ENCODE results near the gene RANBP3. TPM values are rescaled to one million over a fixed set of nuclear protein-coding genes. Genes with fewer than 3 reads are reported as not detected.

RANBP3 gene
- total RNA-seq, 4 donors from 2014 or later = 58.9 to 175 (median 65.0) TPM

DNA sequence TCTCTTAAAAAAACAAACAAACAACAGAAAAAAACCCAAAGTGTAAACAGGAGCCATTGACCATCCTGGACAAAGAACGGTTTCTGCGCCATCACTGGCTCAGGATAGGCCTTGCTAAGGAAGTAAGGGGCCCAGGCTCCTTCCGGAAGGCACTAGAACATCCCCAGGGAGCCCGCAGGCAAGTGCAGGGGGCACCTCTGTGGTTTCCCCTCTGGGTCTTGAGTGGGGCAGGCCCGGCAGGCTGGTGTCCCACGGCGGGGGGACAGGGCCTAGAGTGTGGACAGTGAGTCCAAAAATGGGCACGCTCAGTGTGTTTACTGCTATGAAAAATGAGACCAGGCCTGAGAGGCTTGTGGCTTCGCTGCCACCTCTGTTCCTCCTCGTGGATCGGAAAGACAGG lies 14.8 kb upstream of the RANBP3 start:
- no peak overlapping the region for H3K4me3 ChIP-seq
- TF ChIP-seq POLR2AphosphoS5 (IDR thresholded peaks at IDR 0.05) = no peak
- TF ChIP-seq CTCF (IDR thresholded peaks at IDR 0.05) = no peak
- TF ChIP-seq EP300 (IDR thresholded peaks at IDR 0.05; ENCODE audit: low read depth) = no peak
- no peak for TF ChIP-seq POLR2A (IDR thresholded peaks at IDR 0.05)
- 83 to 88% methylated on average over 2 to 11 of the region's 11 CpGs for WGBS, 2 donors (ENCODE audit: low coverage in 1 of 2)
- no peaks in the 10 kb centered on the region for H3K27me3 ChIP-seq
- no peaks in the 10 kb centered on the region for H3K36me3 ChIP-seq
- peak overlapping the region in 3 of 4 donors; percentile 17 to 65 (median 24) for H3K27ac ChIP-seq
- in situ Hi-C loops (cut with MboI; ENCODE audit: low pct_ligation_motif_present in 1 of 4, low pct_unique_long_range_greater_than_20kb in 1 of 4, low sequenced_read_pairs in 3 of 4) = no loop called here
- DNase-seq = no peak
- H3K9me3 ChIP-seq = no peaks in the 10 kb centered on the region
- intact Hi-C loops (cut with DNase I; ENCODE audit: low total_unique reads) = no loop called here
- H3K4me1 ChIP-seq = peaks cover 0 to 10% (median 2%) of the 10 kb centered on the region in 4 donors

DNA sequence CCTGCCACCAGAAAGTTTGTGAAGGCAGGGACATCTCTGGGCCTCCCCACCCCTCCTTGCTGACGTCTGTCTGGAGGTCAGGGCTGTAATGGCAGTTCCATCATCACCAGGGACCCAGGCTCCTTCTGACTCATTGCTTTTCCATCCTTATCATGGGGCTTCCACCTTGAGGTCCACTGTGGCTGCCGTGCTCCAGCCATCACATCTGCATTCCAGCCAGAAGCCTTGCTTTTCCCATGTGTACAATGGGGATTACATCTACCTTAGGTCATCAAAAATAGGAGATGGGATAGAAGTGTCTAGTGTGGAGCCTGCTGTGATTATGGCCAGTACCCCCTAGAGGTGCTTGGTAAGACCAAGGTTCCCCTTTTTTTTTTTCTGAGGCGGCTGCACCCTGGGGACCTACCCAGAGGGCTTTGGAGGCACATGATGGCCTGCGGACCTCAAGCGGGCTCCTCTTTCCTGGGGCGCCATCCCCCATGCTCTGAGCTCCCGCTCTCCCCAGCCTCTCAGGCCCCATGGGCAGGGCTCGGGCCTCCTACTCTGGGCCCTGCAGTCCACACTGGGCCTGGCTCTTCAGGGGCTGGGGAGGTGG lies 13.4 kb upstream of the RANBP3 start:
- H3K4me1 ChIP-seq = peaks cover 0 to 18% (median 7%) of the 10 kb centered on the region in 4 donors
- no peak overlapping the region for H3K4me3 ChIP-seq
- no peak for DNase-seq
- H3K9me3 ChIP-seq = no peaks in the 10 kb centered on the region
- TF ChIP-seq POLR2AphosphoS5 (IDR thresholded peaks at IDR 0.05) (no peak), CTCF (IDR thresholded peaks at IDR 0.05) (no peak), POLR2A (IDR thresholded peaks at IDR 0.05) (no peak), EP300 (IDR thresholded peaks at IDR 0.05; ENCODE audit: low read depth) (no peak)
- WGBS, 2 donors (ENCODE audit: low coverage in 1 of 2) = 94 to 100% methylated on average over 1 to 8 of the region's 8 CpGs
- in situ Hi-C loops (cut with MboI; ENCODE audit: low pct_ligation_motif_present in 1 of 4, low pct_unique_long_range_greater_than_20kb in 1 of 4, low sequenced_read_pairs in 3 of 4) (no loop called here), intact Hi-C loops (cut with DNase I; ENCODE audit: low total_unique reads) (no loop called here)
- no peak overlapping the region for H3K27ac ChIP-seq
- H3K36me3 ChIP-seq = no peaks in the 10 kb centered on the region
- no peaks in the 10 kb centered on the region for H3K27me3 ChIP-seq

GRCh38 chr19:5990289-5990797 lies 12.4 kb upstream of the RANBP3 start:
- H3K4me3 ChIP-seq = no peak overlapping the region
- no peak for DNase-seq
- 40% methylated on average over 17 of the region's 17 CpGs; no CpG with 5 or more reads in 1 of the 2 donors for WGBS, 2 donors (ENCODE audit: low coverage in 1 of 2)

More at GRCh38 chr19:5990289-5990797, 12.4 kb upstream of the RANBP3 start:
- Histone ChIP-seq H3K9me3 (no peaks in the 10 kb centered on the region), H3K27me3 (no peaks in the 10 kb centered on the region), H3K36me3 (no peaks in the 10 kb centered on the region), H3K27ac (no peak overlapping the region), H3K4me1 (peaks cover 0 to 18% (median 7%) of the 10 kb centered on the region in 4 donors)
- intact Hi-C loops (cut with DNase I; ENCODE audit: low total_unique reads) (no loop called here), in situ Hi-C loops (cut with MboI; ENCODE audit: low pct_ligation_motif_present in 1 of 4, low pct_unique_long_range_greater_than_20kb in 1 of 4, low sequenced_read_pairs in 3 of 4) (no loop called here)
- TF ChIP-seq CTCF (IDR thresholded peaks at IDR 0.05) = no peak
- TF ChIP-seq POLR2AphosphoS5 (IDR thresholded peaks at IDR 0.05) = no peak
- TF ChIP-seq EP300 (IDR thresholded peaks at IDR 0.05; ENCODE audit: low read depth) = no peak
- no peak for TF ChIP-seq POLR2A (IDR thresholded peaks at IDR 0.05)
